Smooth muscle cell (in vitro differentiated cells): Measurements from ENCODE around the gene CNTFR. TPM values are rescaled to one million over a fixed set of nuclear protein-coding genes. Genes with fewer than 3 reads are reported as not detected.

Experiments used
- DNase-seq: peaks from one replicate; lab custom pipeline; 2025; ENCODE audit not compliant: unreplicated experiment; lab: John Stamatoyannopoulos, UW
- H2AFZ ChIP-seq: fragments of 200-600 bp; sonication (generic); 2 replicates; pipeline ENCODE4 v1.6.0; 2016; ENCODE audit warnings: antibody characterized with exemption, low read depth, mild to moderate bottlenecking
- H3F3A ChIP-seq: fragments of 200-600 bp; sonication (generic); 2 replicates; pipeline ENCODE4 v1.6.0; 2017; ENCODE audit warnings: antibody characterized with exemption, low read depth
- H3K27ac ChIP-seq: fragments of 200-600 bp; sonication (generic); 2 replicates; pipeline ENCODE4 v1.5.1; 2016; ENCODE audit warnings: low read depth, mild to moderate bottlenecking
- H3K27me3 ChIP-seq: fragments of 200-600 bp; sonication (generic); 2 replicates; pipeline ENCODE4 v1.6.1; 2016; ENCODE audit warnings: low read depth, mild to moderate bottlenecking
- H3K36me3 ChIP-seq: fragments of 200-600 bp; sonication (generic); 2 replicates; pipeline ENCODE4 v1.5.1; 2016; ENCODE audit warnings: low read depth
- H3K4me1 ChIP-seq: fragments of 200-600 bp; sonication (generic); 2 replicates; pipeline ENCODE4 v1.5.1; 2016; ENCODE audit warnings: low read depth
- H3K4me2 ChIP-seq: fragments of 200-600 bp; sonication (generic); 2 replicates; pipeline ENCODE4 v1.6.0; 2016; ENCODE audit warnings: mild to moderate bottlenecking
- H3K4me3 ChIP-seq: fragments of 200-600 bp; sonication (generic); 2 replicates; pipeline ENCODE4 v1.5.1; 2016; ENCODE audit warnings: mild to moderate bottlenecking
- H3K79me2 ChIP-seq: fragments of 200-600 bp; sonication (generic); 2 replicates; pipeline ENCODE4 v1.6.0; 2016; ENCODE audit warnings: low read depth, mild to moderate bottlenecking
- H3K9ac ChIP-seq: fragments of 200-600 bp; sonication (generic); 2 replicates; pipeline ENCODE4 v1.6.0; 2016; ENCODE audit warnings: low read depth
- H3K9me3 ChIP-seq: fragments of 200-600 bp; sonication (generic); replicated peaks from 2 replicates; pipeline ENCODE4 v1.5.1; 2016; ENCODE audit warnings: low read depth
- H4K20me1 ChIP-seq: fragments of 200-600 bp; sonication (generic); 2 replicates; pipeline ENCODE4 v1.6.0; 2016; ENCODE audit warnings: low read depth
- WGBS: methylation state at CpG from one replicate; pipeline ENCODE4 v1.1.7; 2016; ENCODE audit warnings: low lambda C conversion rate; 5-methylcytosine and 5-hydroxymethylcytosine counted together
- polyA plus RNA-seq: library from polyadenylated mRNA; unstranded; fragments of >200 nt; fragmentation: Nextera tagmentation; extraction: Ambion mirVana; gene quantifications from 2 replicates; pipeline ENCODE4 v1.2.1, GENCODE V29; 2016
- total RNA-seq: library from RNA; depleted of rRNA; stranded (reverse); fragments of >200 nt; gene quantifications from 2 replicates; pipeline ENCODE4 v1.2.3, GENCODE V29; 2014
- TF ChIP-seq, protein P1 (sequence below): fragments of 200-600 bp; sonication (generic); IDR thresholded peaks from 2 replicates; pipeline ENCODE4 v1.5.1; 2017; ENCODE audit warnings: borderline replicate concordance, mild to moderate bottlenecking, antibody characterized with exemption; ENCODE audit not compliant: insufficient read depth, poor library complexity, severe bottlenecking

The CNTFR gene
- total and polyA plus RNA-seq, 2 experiments from 2014 or later, result 4.3 to 16.4 TPM

DNA sequence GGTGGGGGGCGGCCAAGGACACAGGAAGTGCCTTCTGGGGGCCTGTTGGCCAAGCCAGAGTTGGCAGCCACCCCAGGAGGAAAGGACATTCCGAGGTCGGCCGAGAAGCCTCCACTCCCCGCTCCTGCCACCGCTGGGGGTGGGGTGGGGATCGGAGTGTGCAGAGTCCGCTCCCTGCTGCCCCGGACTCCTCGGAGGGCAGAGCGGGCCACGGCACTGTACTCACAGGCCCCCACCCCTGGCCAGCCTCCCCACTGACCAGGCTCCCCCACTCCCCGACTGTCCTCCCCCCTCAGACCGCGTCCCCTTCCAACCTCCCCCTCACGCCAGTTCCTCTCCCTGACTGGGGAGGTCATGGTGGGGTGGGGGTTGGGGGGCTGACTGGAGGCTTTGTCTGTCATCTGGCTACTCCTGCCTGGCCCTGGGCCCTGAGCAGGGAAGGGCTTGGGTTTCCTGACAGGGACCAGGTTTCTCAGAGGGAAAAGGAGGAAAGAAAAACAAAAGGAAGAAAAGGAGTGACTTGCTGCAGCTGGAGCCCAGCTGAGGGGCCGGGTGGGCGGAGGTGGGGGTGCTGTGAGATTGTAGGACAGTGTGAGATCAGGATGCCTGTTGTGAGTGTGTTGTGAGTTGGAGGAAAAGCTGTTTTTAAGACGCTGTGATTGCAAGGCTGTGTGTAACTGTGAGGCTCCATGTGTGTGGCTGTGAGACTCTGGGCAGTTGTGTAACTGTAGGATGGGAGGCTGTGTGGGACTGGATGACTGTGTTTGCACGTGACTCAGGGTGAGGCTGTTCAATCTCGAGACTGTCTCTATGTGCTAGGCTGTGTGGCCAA, 29.7 kb downstream of the CNTFR start:
- Histone ChIP-seq H2AFZ (peak overlapping the region; percentile 30), H3K79me2 (no peaks in the 10 kb centered on the region), H3F3A (peaks cover 9% of the 10 kb centered on the region), H3K9me3 (no peaks in the 10 kb centered on the region), H3K36me3 (no peaks in the 10 kb centered on the region), H3K4me1 (peaks cover 20% of the 10 kb centered on the region), H4K20me1 (no peaks in the 10 kb centered on the region), H3K4me2 (peak overlapping the region; percentile 67), H3K4me3 (no peak overlapping the region), H3K27ac (peak overlapping the region; percentile 69), H3K9ac (no peak overlapping the region), H3K27me3 (no peaks in the 10 kb centered on the region)
- DNase-seq, result no peak
- 29% methylated on average over 9 of the region's 21 CpGs for WGBS
- TF ChIP-seq, protein P1, sequence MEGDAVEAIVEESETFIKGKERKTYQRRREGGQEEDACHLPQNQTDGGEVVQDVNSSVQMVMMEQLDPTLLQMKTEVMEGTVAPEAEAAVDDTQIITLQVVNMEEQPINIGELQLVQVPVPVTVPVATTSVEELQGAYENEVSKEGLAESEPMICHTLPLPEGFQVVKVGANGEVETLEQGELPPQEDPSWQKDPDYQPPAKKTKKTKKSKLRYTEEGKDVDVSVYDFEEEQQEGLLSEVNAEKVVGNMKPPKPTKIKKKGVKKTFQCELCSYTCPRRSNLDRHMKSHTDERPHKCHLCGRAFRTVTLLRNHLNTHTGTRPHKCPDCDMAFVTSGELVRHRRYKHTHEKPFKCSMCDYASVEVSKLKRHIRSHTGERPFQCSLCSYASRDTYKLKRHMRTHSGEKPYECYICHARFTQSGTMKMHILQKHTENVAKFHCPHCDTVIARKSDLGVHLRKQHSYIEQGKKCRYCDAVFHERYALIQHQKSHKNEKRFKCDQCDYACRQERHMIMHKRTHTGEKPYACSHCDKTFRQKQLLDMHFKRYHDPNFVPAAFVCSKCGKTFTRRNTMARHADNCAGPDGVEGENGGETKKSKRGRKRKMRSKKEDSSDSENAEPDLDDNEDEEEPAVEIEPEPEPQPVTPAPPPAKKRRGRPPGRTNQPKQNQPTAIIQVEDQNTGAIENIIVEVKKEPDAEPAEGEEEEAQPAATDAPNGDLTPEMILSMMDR, result no peak

DNA sequence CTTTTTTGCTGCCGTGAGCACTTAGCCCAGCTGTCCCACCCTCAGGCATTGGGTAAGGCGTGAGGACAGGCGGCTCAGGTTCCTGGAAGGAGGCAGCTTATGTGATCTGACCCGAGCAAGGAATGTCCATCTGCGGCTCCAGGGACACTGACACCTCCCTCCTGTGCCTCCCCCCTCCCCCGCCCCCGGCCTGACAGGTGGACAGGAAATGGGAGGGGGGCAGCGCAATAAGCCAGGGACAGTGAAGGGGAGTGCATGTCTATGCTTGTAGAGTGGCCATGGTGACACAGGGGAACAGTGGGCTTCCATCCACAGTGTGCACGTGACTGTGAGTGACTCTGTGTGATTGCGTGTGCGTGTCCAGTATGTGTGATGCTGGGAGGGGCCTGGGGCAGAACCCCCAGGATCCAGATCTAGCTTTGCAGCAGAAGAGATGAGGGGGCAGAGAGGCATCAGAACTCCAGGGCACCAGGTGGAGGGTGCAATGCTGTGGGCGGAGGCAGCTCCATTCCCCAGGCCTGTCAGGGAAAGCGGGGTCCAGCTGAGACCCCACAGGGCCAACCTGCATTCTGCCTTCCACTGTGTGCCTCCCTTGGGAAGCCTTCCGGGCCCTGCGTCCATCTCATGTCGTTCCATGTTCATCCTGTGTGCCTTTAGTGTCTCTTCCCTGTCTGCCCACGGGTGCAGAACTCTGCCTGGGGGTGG, 30.5 kb downstream of the CNTFR start:
- DNase-seq, result no peak
- Histone ChIP-seq H2AFZ (no peak overlapping the region), H3K27me3 (no peaks in the 10 kb centered on the region), H3K4me1 (peaks cover 20% of the 10 kb centered on the region), H3K79me2 (no peaks in the 10 kb centered on the region), H3K27ac (no peak overlapping the region), H3F3A (peaks cover 9% of the 10 kb centered on the region), H3K9me3 (no peaks in the 10 kb centered on the region), H3K9ac (no peak overlapping the region), H3K4me2 (peak overlapping the region; percentile 67), H3K36me3 (no peaks in the 10 kb centered on the region), H4K20me1 (no peaks in the 10 kb centered on the region), H3K4me3 (no peak overlapping the region)
- 89% methylated on average over 17 of the region's 17 CpGs for WGBS
- TF ChIP-seq, protein P1, result no peak

DNA sequence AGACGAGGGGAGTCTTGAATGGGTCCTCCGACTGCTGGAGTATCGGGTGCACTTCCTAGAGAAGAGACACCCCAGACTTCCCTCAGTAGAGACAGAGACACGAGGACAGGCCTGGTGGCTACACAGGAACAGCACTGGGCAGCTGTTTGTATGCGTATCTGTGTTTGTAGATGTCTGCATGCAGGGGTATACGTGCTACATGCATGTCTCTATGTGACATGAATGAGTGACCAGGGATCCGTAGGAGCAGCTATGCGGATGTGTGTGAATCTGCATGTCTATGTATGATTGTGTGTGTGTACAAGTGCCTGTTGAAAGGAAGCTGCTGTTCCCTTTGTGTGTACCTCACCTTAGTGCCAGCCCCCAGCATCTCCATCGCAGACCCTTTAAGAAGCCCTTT, 31.2 kb downstream of the CNTFR start:
- peaks cover 9% of the 10 kb centered on the region for H3F3A ChIP-seq
- TF ChIP-seq, protein P1, result no peak
- H3K79me2 ChIP-seq, result no peaks in the 10 kb centered on the region
- DNase-seq, result no peak
- peaks cover 27% of the 10 kb centered on the region for H3K4me1 ChIP-seq
- no peaks in the 10 kb centered on the region for H3K27me3 ChIP-seq
- no peak overlapping the region for H2AFZ ChIP-seq
- H3K9ac ChIP-seq, result no peak overlapping the region
- 95% methylated on average over 9 of the region's 9 CpGs for WGBS
- no peak overlapping the region for H3K4me2 ChIP-seq
- H3K4me3 ChIP-seq, result no peak overlapping the region
- H3K36me3 ChIP-seq, result no peaks in the 10 kb centered on the region
- no peaks in the 10 kb centered on the region for H4K20me1 ChIP-seq
- no peak overlapping the region for H3K27ac ChIP-seq
- no peaks in the 10 kb centered on the region for H3K9me3 ChIP-seq
